HG03196 (cell line): ENCODE measurements around the gene DLG2.

Source experiments
- ATAC-seq: cut with Tn5 transposase; IDR thresholded peaks from one replicate; pipeline ENCODE4 v1.9.1; 2021; ENCODE audit not compliant: unreplicated experiment

DLG2 gene

GRCh38 chr11:84524422-84525051 is 1102.6 kb downstream of the DLG2 start:
- no peak for ATAC-seq

GRCh38 chr11:84522331-84522730 is 1104.8 kb downstream of the DLG2 start:
- no peak for ATAC-seq

- ATAC-seq, result no peak
These were observed 1108.4 kb downstream of the DLG2 start for GRCh38 chr11:84518631-84519183.

- ATAC-seq, result no peak
These were observed 1112.7 kb downstream of the DLG2 start for GRCh38 chr11:84514436-84514835.

GRCh38 chr11:84503503-84503902 is 1123.6 kb downstream of the DLG2 start:
- no peak for ATAC-seq

GRCh38 chr11:84501750-84502149 is 1125.4 kb downstream of the DLG2 start:
- no peak for ATAC-seq

GRCh38 chr11:84497981-84498411 is 1129.1 kb downstream of the DLG2 start:
- no peak for ATAC-seq

GRCh38 chr11:84497181-84497580 is 1130.0 kb downstream of the DLG2 start:
- no peak for ATAC-seq

GRCh38 chr11:84496122-84496521 is 1131.0 kb downstream of the DLG2 start:
- no peak for ATAC-seq

GRCh38 chr11:84480131-84480530 is 1147.0 kb downstream of the DLG2 start:
- ATAC-seq, result no peak

GRCh38 chr11:84476581-84476980 is 1150.6 kb downstream of the DLG2 start:
- ATAC-seq, result no peak

GRCh38 chr11:84471501-84471900 is 1155.6 kb downstream of the DLG2 start:
- no peak for ATAC-seq

- no peak for ATAC-seq
These were observed 1158.9 kb downstream of the DLG2 start for GRCh38 chr11:84468235-84468634.

- ATAC-seq, result no peak
These were observed 1162.1 kb downstream of the DLG2 start for GRCh38 chr11:84465040-84465439.

GRCh38 chr11:84455691-84456090 is 1171.5 kb downstream of the DLG2 start:
- no peak for ATAC-seq

GRCh38 chr11:84452211-84452610 is 1174.9 kb downstream of the DLG2 start:
- no peak for ATAC-seq

GRCh38 chr11:84438565-84438964 is 1188.6 kb downstream of the DLG2 start:
- ATAC-seq, result no peak

- ATAC-seq, result no peak
These were observed 1189.8 kb downstream of the DLG2 start for GRCh38 chr11:84437071-84437980.

- ATAC-seq, result no peak
These were observed 1196.5 kb downstream of the DLG2 start for GRCh38 chr11:84430661-84431060.

GRCh38 chr11:84425673-84426072 is 1201.5 kb downstream of the DLG2 start:
- no peak for ATAC-seq

- no peak for ATAC-seq
These were observed 1206.9 kb downstream of the DLG2 start for GRCh38 chr11:84420271-84420670.

- ATAC-seq, result no peak
These were observed 1207.5 kb downstream of the DLG2 start for GRCh38 chr11:84419616-84420015.
